PC-3 (cell line): ENCODE data around the gene MRC2. TPM values are rescaled to one million over a fixed set of nuclear protein-coding genes. Genes with fewer than 3 reads are reported as not detected.

Experiments used
- ATAC-seq: fragments of 200-7000 bp; cut with Tn5 transposase; 2 replicates; pipeline ENCODE4 v1.9.1; 2020; ENCODE audit warnings: mild to moderate bottlenecking, moderate library complexity
- BruUV-seq: library from RNA; stranded (reverse); fragments of 400-500 nt; replicated peaks from 2 replicates; lab custom pipeline; 2021; lab: Mats Ljungman, UMichigan
- CTCF ChIA-PET: fragments of 300-600 bp; sonication (Branson Sonifier 250); formaldehyde crosslinking; loops from one replicate; lab custom pipeline; 2022; ENCODE audit warnings: antibody characterized with exemption; lab: Charles Lee
- POLR2A ChIA-PET: fragments of 300-600 bp; sonication (Branson Sonifier 250); formaldehyde crosslinking; loops from one replicate; lab custom pipeline; 2022; ENCODE audit warnings: antibody characterized with exemption; ENCODE audit not compliant: unreplicated experiment; lab: Charles Lee
- DNase-seq: peaks from one replicate; pipeline ENCODE4 v3.0.0-alpha.2; 2015
- H2AFZ ChIP-seq: fragments of 300-600 bp; sonication (generic); 2 replicates; pipeline ENCODE4 v1.6.0; 2016; ENCODE audit warnings: antibody characterized with exemption, low read length
- H3F3A ChIP-seq: fragments of 300-600 bp; sonication (generic); one replicate; pipeline ENCODE4 v1.6.0; 2017; ENCODE audit warnings: antibody characterized with exemption, low read length, control low read depth, mild to moderate bottlenecking; ENCODE audit not compliant: unreplicated experiment
- H3K27ac ChIP-seq: fragments of 300-600 bp; sonication (generic); 2 replicates; pipeline ENCODE4 v1.5.1; 2016; ENCODE audit warnings: mild to moderate bottlenecking, low read length
- H3K27me3 ChIP-seq: fragments of 300-600 bp; sonication (generic); 2 replicates; pipeline ENCODE4 v1.6.1; 2016; ENCODE audit warnings: low read length, mixed read lengths
- H3K36me3 ChIP-seq: fragments of 300-600 bp; sonication (generic); 2 replicates; pipeline ENCODE4 v1.6.1; 2016; ENCODE audit warnings: low read depth, mixed run types, low read length, mixed read lengths
- H3K4me1 ChIP-seq: fragments of 300-600 bp; sonication (generic); 2 replicates; pipeline ENCODE4 v1.5.1; 2016; ENCODE audit warnings: low read length; ENCODE audit not compliant: insufficient read depth
- H3K4me2 ChIP-seq: fragments of 300-600 bp; sonication (generic); 2 replicates; pipeline ENCODE4 v1.6.0; 2016; ENCODE audit warnings: low read length
- H3K4me3 ChIP-seq: fragments of 300-600 bp; sonication (generic); 2 replicates; pipeline ENCODE4 v1.5.1; 2016; ENCODE audit warnings: mild to moderate bottlenecking, low read length, mixed read lengths
- H3K79me2 ChIP-seq: fragments of 300-600 bp; sonication (generic); 2 replicates; pipeline ENCODE4 v1.6.1; 2017; ENCODE audit warnings: low read length, mixed read lengths
- H3K9ac ChIP-seq: fragments of 300-600 bp; sonication (generic); 2 replicates; pipeline ENCODE4 v1.6.0; 2016; ENCODE audit warnings: mild to moderate bottlenecking, low read length
- H3K9me2 ChIP-seq: fragments of 300-600 bp; sonication (generic); replicated peaks from 2 replicates; pipeline ENCODE4 v1.6.1; 2016; ENCODE audit warnings: mixed run types, low read length, mixed read lengths
- H3K9me3 ChIP-seq: fragments of 300-600 bp; sonication (generic); 2 replicates; pipeline ENCODE4 v1.6.1; 2016; ENCODE audit warnings: low read length, mixed read lengths
- H4K20me1 ChIP-seq: fragments of 300-600 bp; sonication (generic); 2 replicates; pipeline ENCODE4 v1.6.1; 2016; ENCODE audit warnings: low read length, mixed read lengths
- EZH2 ChIP-seq: fragments of 300-600 bp; sonication (generic); IDR thresholded peaks from one replicate; pipeline ENCODE4 v1.6.1; 2017; ENCODE audit warnings: antibody characterized with exemption, mild to moderate bottlenecking, low read length; ENCODE audit not compliant: unreplicated experiment
- EZH2phosphoT487 ChIP-seq: fragments of 300-600 bp; sonication (generic); IDR thresholded peaks from 2 replicates; pipeline ENCODE4 v1.6.1; 2018; ENCODE audit warnings: mild to moderate bottlenecking, antibody characterized with exemption, low read length, borderline replicate concordance
- intact Hi-C: fragments of 100-400 bp; cut with micrococcal nuclease; formaldehyde crosslinking; loops from 2 replicates; pipeline ENCODE4 v1.9.0; 2023
- total RNA-seq: library from RNA; depleted of rRNA; stranded (reverse); fragments of >200 nt; gene quantifications from 2 replicates; pipeline ENCODE4 v1.2.3, GENCODE V29; 2014
- TF ChIP-seq, protein P1 (sequence below): fragments of 300-600 bp; sonication (generic); conservative IDR thresholded peaks from 2 replicates; pipeline ENCODE4 v1.5.1; 2017; ENCODE audit warnings: antibody characterized with exemption, low read depth, mild to moderate bottlenecking, low read length

The MRC2 gene
- total RNA-seq, 1 experiment from 2014 or later: 13.5 TPM

DNA sequence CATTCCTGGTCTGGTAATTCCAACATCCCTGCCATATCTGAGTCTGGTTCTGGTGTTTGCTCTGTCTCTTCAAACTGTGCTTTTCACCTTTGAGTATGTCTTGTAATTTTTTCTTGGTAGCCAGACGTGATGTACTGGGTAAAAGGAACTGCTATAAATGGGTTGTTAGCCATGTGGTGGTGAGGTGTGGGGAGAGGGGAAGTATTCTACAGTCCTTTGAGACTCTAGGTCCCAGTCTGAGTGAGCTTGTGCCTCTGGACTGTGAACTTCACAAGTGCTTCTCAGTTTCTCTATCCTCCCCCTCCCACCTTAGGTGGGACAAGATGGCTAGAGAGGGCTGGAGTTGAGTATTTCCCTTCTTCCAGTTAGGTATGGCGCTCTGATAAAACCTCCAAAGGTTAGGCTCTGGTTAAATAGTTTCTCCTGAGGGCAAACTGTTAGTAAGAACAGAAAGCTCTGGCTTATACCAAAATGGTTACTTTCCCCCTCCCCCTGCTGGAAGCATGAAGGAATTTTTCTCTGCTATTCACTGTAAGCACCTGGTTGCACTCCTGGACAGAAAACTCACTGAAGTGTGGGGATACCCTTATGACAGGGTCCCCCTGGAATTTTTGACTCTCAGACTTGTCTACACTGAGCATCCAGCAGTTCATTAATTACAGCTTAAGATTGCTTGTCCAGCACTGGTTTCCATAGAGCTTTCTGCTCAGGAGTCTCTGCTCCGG, 92.8 kb downstream of the MRC2 start:
- peak; percentile 64 for DNase-seq
- peak; percentile 72 for ATAC-seq
- Histone ChIP-seq H3K9me2 (no peaks in the 10 kb centered on the region), H4K20me1 (no peaks in the 10 kb centered on the region), H3K27me3 (no peaks in the 10 kb centered on the region), H3K36me3 (no peaks in the 10 kb centered on the region), H3K4me1 (peaks cover 11% of the 10 kb centered on the region), H3F3A (no peaks in the 10 kb centered on the region), H3K4me3 (no peak overlapping the region), H3K27ac (no peak overlapping the region), H3K79me2 (no peaks in the 10 kb centered on the region), H3K4me2 (no peak overlapping the region), H3K9me3 (no peaks in the 10 kb centered on the region), H3K9ac (no peak overlapping the region), H2AFZ (peak overlapping the region; percentile 42)
- CTCF ChIA-PET: interaction anchor here (0.6 to 1.2 kb wide), 3 partner anchors 48 to 58 kb away, joined by 3 to 12 read pairs (median 3); no protein-coding TSS in a partner anchor
- POLR2A ChIA-PET: no interaction called here
- no TSS peak for BruUV-seq
- intact Hi-C loops: no loop called here
- TF ChIP-seq, protein P1, sequence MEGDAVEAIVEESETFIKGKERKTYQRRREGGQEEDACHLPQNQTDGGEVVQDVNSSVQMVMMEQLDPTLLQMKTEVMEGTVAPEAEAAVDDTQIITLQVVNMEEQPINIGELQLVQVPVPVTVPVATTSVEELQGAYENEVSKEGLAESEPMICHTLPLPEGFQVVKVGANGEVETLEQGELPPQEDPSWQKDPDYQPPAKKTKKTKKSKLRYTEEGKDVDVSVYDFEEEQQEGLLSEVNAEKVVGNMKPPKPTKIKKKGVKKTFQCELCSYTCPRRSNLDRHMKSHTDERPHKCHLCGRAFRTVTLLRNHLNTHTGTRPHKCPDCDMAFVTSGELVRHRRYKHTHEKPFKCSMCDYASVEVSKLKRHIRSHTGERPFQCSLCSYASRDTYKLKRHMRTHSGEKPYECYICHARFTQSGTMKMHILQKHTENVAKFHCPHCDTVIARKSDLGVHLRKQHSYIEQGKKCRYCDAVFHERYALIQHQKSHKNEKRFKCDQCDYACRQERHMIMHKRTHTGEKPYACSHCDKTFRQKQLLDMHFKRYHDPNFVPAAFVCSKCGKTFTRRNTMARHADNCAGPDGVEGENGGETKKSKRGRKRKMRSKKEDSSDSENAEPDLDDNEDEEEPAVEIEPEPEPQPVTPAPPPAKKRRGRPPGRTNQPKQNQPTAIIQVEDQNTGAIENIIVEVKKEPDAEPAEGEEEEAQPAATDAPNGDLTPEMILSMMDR: peak; percentile 70
- no peak for TF ChIP-seq EZH2phosphoT487

- intact Hi-C loops: no loop called here
- no peaks in the 10 kb centered on the region for H4K20me1 ChIP-seq
- no peaks in the 10 kb centered on the region for H3K27me3 ChIP-seq
- CTCF ChIA-PET: interaction anchor here (0.5 to 0.7 kb wide), 2 partner anchors 17 to 246 kb away, joined by 3 to 19 read pairs; no protein-coding TSS in a partner anchor
- H3K9me2 ChIP-seq: no peaks in the 10 kb centered on the region
- H3K36me3 ChIP-seq: no peaks in the 10 kb centered on the region
- no peak overlapping the region for H2AFZ ChIP-seq
- no TSS peak for BruUV-seq
- POLR2A ChIA-PET: interaction anchor here (0.5 to 1.1 kb wide), 2 partner anchors 44 to 56 kb away, joined by 3 to 40 read pairs; no protein-coding TSS in a partner anchor
- no peak overlapping the region for H3K4me3 ChIP-seq
- H3K4me1 ChIP-seq: peaks cover 22% of the 10 kb centered on the region
- DNase-seq (no peak), ATAC-seq (no peak)
- TF ChIP-seq EZH2 (no peak), EZH2phosphoT487 (no peak)
- TF ChIP-seq, protein P1: no peak
- no peaks in the 10 kb centered on the region for H3K79me2 ChIP-seq
- H3K4me2 ChIP-seq: no peak overlapping the region
- H3K9me3 ChIP-seq: no peaks in the 10 kb centered on the region
- no peaks in the 10 kb centered on the region for H3F3A ChIP-seq
- H3K9ac ChIP-seq: no peak overlapping the region
- H3K27ac ChIP-seq: no peak overlapping the region
These were observed 95.2 kb downstream of the MRC2 start for GRCh38 chr17:62722625-62723024.

DNA sequence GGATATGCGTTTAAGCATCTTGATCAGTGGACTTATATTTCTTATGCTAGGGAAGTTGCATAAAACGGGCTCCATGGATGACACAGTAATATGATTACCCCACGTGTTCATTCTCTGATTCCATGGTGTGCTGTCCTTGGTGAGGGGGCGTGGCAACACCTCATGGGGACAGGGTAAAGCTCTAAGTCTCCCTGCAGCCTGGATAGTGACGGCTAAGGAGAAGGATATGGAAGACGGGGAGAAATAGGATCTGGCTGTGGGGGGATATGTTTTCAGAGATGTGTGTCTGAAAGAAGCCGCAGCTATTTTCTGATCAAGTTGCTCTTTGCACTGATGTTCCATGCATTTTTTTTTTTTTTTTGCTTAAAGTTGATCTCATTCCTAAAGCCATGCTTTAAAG, 96.4 kb downstream of the MRC2 start:
- Histone ChIP-seq H3K9me2 (no peaks in the 10 kb centered on the region), H3K4me2 (no peak overlapping the region), H3K4me3 (no peak overlapping the region), H3K9me3 (no peaks in the 10 kb centered on the region), H3F3A (no peaks in the 10 kb centered on the region), H4K20me1 (no peaks in the 10 kb centered on the region), H3K9ac (no peak overlapping the region), H3K27me3 (no peaks in the 10 kb centered on the region), H3K79me2 (no peaks in the 10 kb centered on the region), H3K4me1 (peaks cover 22% of the 10 kb centered on the region), H2AFZ (no peak overlapping the region), H3K36me3 (no peaks in the 10 kb centered on the region), H3K27ac (no peak overlapping the region)
- TF ChIP-seq EZH2 (no peak), EZH2phosphoT487 (no peak)
- TF ChIP-seq, protein P1: no peak
- ChIA-PET POLR2A (no interaction called here), CTCF (no interaction called here)
- DNase-seq: no peak
- no TSS peak for BruUV-seq
- ATAC-seq: peak; percentile 27; the same call in 1 of the 2 replicates
- intact Hi-C loops: no loop called here
